Psoas muscle (tissue), 8 donors: ENCODE results near the gene ZNF668. TPM values are rescaled to one million over a fixed set of nuclear protein-coding genes. Genes with fewer than 3 reads are reported as not detected.

Experiments
- ATAC-seq, 4 donors: fragments of 200-7000 bp; cut with Tn5 transposase; one replicate each; pipeline ENCODE4 v1.9.1; 2020; ENCODE audit warnings: moderate library complexity in 3 of 4, mild to moderate bottlenecking in 2 of 4
- DNase-seq, 2 donors: peaks; one replicate each; pipeline ENCODE4 v3.0.0-alpha.2; 2020
- H3K27ac ChIP-seq: fragments of 200-600 bp; one replicate; pipeline ENCODE4 v1.8.0; 2022
- H3K27me3 ChIP-seq, 3 donors: fragments of 200-600 bp in 1 of 3; one replicate each; pipeline versions ENCODE4 v1.6.1 to v1.8.0; 2013 to 2022; ENCODE audit warnings: low read length in 2 of 3, mild to moderate bottlenecking in 2 of 3, moderate library complexity in 1 of 3; ENCODE audit not compliant: insufficient read depth in 3 of 3
- H3K36me3 ChIP-seq, 2 donors: fragments of 200-600 bp in 1 of 2; one replicate each; pipeline versions ENCODE4 v1.6.1 to v1.8.0; 2013 to 2022; ENCODE audit warnings: low read depth in 1 of 2, mild to moderate bottlenecking in 1 of 2, moderate library complexity in 1 of 2; ENCODE audit not compliant: insufficient read depth in 1 of 2
- H3K4me1 ChIP-seq: fragments of 200-600 bp; one replicate; pipeline ENCODE4 v1.8.0; 2022
- H3K4me3 ChIP-seq: fragments of 200-600 bp; one replicate; pipeline ENCODE4 v1.8.0; 2022; ENCODE audit warnings: mild to moderate bottlenecking
- H3K9me3 ChIP-seq: fragments of 200-600 bp; one replicate; pipeline ENCODE4 v1.8.0; 2022
- WGBS, 3 donors: extraction: QIAGEN DNeasy Blood & Tissue Kit; methylation state at CpG; one replicate each; pipeline versions ENCODE4 v1.1.6 to v1.1.7; 2013; 5-methylcytosine and 5-hydroxymethylcytosine counted together
- intact Hi-C, 2 donors: fragments of 100-400 bp; cut with DNase I; formaldehyde crosslinking; loops; one replicate each; pipeline versions ENCODE4 v1.11.0 to v1.14.2; 2022
- polyA plus RNA-seq, 3 donors: library from polyadenylated mRNA; stranded (reverse); fragments of 200-250 nt; gene quantifications; one replicate each; pipeline ENCODE4 v1.2.3, GENCODE V29; 2013
- total RNA-seq, 4 donors: library from RNA; stranded (reverse); fragmentation: NEBNext Ultra II Directional in 2 of 4; extraction: Animal tissue kit (Norgen Biotek cat#: 25700) in 2 of 4; gene quantifications; one replicate each; pipeline versions ENCODE4 v1.2.1 to v1.2.4, GENCODE V29; 2021 to 2023
- TF ChIP-seq, protein P1 (sequence below): fragments of 200-600 bp; IDR thresholded peaks from one replicate; pipeline ENCODE4 v1.8.0; 2022; ENCODE audit warnings: antibody characterized with exemption
- donor health status: healthy with polysubstance abuse.
- donor health status: DM: no; HTN: no; CAD: no; lungs with moderate emphysema.
- donor health status: Bipolar disorder and iron deficiency.
- donor health status: healthy.
- donor health status: DM: yes; HTN: yes; CAD: no.
- donor health status: DM: no; HTN: no; CAD: no.
- donor health status: DM: no; HTN: no; CAD: no.
- donor health status: DM: yes; HTN: yes; CAD: no.

ZNF668 gene
- total and polyA plus RNA-seq, 7 donors, result 5.3 to 12.3 (median 7.2) TPM

DNA sequence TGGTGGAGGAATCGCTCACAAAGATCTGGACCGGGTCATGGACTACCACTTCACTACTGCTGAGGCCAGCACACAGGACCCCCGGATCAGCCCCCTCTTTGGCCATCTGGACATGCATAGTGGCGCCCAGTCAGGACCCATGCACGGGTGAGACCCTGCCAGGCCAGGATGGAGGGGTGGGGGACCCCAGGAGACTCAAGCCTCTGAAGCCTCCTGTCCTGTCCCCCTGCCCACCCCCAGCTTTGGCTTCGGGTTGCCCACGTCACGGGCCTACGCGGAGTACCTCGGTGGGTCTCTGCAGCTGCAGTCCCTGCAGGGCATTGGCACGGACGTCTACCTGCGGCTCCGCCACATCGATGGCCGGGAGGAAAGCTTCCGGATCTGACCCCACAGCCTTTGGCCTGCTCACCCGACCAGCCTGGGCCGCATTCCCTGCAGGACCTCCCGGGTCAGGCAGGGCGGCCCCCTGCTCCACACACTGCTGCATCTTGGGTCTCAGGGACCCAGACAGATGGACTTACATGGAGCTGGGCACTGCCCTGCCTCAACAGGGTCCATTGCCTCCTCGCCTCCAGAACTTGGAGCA is 37.9 kb upstream of the ZNF668 start:
- no peak for DNase-seq
- Histone ChIP-seq H3K4me3 (no peak overlapping the region), H3K27me3 (no peaks in the 10 kb centered on the region), H3K27ac (peak overlapping the region; percentile 70), H3K36me3 (peaks cover 2 to 29% of the 10 kb centered on the region in 2 donors), H3K4me1 (peaks cover 26% of the 10 kb centered on the region), H3K9me3 (no peaks in the 10 kb centered on the region)
- TF ChIP-seq, protein P1, sequence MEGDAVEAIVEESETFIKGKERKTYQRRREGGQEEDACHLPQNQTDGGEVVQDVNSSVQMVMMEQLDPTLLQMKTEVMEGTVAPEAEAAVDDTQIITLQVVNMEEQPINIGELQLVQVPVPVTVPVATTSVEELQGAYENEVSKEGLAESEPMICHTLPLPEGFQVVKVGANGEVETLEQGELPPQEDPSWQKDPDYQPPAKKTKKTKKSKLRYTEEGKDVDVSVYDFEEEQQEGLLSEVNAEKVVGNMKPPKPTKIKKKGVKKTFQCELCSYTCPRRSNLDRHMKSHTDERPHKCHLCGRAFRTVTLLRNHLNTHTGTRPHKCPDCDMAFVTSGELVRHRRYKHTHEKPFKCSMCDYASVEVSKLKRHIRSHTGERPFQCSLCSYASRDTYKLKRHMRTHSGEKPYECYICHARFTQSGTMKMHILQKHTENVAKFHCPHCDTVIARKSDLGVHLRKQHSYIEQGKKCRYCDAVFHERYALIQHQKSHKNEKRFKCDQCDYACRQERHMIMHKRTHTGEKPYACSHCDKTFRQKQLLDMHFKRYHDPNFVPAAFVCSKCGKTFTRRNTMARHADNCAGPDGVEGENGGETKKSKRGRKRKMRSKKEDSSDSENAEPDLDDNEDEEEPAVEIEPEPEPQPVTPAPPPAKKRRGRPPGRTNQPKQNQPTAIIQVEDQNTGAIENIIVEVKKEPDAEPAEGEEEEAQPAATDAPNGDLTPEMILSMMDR, result no peak
- intact Hi-C loops, result no loop called here
- no peak for ATAC-seq
- WGBS, 3 donors, result 85 to 93% (median 87%) methylated on average over 21 to 23 of the region's 23 CpGs

GRCh38 chr16:31110106-31111034 is 36.3 kb upstream of the ZNF668 start:
- peaks cover 32% of the 10 kb centered on the region for H3K4me1 ChIP-seq
- DNase-seq, result no peak

DNA sequence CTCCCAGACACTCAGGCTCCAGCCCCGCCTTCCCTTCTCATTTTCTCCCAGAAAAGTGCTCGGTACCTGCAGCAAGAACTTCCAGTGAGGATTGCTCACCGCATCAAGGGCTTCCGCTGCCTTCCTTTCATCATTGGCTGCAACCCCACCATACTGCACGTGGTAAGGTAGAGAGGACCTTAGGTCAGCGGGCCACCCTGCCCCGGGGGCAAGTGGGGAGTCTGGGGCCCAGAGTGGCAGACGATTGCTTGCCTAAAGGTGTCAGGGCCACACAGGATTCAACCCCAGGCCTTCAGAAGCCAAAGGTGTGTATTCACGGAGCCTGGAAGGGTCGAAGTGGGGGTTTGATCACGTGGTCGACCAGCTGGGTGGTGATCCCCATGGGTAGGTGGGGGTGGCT is 35.6 kb upstream of the ZNF668 start:
- ATAC-seq, result no peak
- intact Hi-C loops, result loop anchor here (5.0 kb wide), 2 partner anchors 33 to 343 kb away; no protein-coding TSS in a partner anchor

More at GRCh38 chr16:31110106-31111034, 36.3 kb upstream of the ZNF668 start:
- Histone ChIP-seq H3K4me3 (peak overlapping the region; percentile 86), H3K36me3 (peaks cover 2 to 29% of the 10 kb centered on the region in 2 donors), H3K27me3 (no peaks in the 10 kb centered on the region), H3K9me3 (no peaks in the 10 kb centered on the region), H3K27ac (peak overlapping the region; percentile 90)
- TF ChIP-seq, protein P1, result no peak
- peak in 3 of 4 donors; percentile 3 to 23 (median 15) for ATAC-seq
- WGBS, 3 donors, result 63 to 72% (median 65%) methylated on average over 26 of the region's 26 CpGs
- intact Hi-C loops, result no loop called here

DNA sequence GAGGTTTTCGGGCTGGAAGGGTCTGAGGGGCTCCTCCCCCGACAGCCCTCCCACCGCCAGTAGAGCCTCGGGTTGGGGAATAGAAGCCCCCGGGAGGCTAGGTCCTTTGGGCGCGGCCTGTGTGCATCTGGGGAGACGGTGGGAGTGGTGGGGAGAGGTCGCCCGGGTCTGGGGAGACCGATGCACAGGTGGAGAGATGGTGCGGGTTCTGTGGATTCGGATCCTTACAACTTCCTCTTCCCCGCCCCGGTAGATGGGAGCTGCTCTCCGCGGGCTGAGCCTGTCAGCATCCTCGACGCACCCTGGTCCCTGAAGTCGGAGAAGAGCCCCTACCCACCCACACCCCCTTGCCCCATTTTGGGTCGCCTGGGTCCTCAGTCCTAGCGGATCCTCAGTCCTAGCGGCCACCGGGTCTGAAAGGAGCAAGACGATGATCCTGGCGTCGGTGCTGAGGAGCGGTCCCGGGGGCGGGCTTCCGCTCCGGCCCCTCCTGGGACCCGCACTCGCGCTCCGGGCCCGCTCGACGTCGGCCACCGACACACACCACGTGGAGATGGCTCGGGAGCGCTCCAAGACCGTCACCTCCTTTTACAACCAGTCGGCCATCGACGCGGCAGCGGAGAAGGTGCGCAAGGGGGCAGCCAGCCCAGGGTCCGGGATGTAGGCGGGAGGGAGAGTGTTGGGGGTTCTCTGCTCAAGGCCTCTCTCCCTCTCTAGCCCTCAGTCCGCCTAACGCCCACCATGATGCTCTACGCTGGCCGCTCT is 34.9 kb upstream of the ZNF668 start:
- intact Hi-C loops, result loop anchor here (5.0 kb wide), 2 partner anchors 33 to 343 kb away; no protein-coding TSS in a partner anchor
- peak overlapping the region; percentile 86 for H3K4me3 ChIP-seq
- TF ChIP-seq, protein P1, result no peak

More for the DNA sequence above, 35.6 kb upstream of the ZNF668 start:
- Histone ChIP-seq H3K27ac (peak overlapping the region; percentile 90), H3K4me1 (peaks cover 32% of the 10 kb centered on the region), H3K4me3 (peak overlapping the region; percentile 86), H3K27me3 (no peaks in the 10 kb centered on the region), H3K9me3 (no peaks in the 10 kb centered on the region), H3K36me3 (peaks cover 2 to 29% of the 10 kb centered on the region in 2 donors)
- 74 to 84% (median 75%) methylated on average over 12 of the region's 12 CpGs for WGBS, 3 donors
- DNase-seq, result no peak
- TF ChIP-seq, protein P1, result no peak

More for the DNA sequence above, 34.9 kb upstream of the ZNF668 start:
- peaks cover 32% of the 10 kb centered on the region for H3K4me1 ChIP-seq
- no peaks in the 10 kb centered on the region for H3K9me3 ChIP-seq
- ATAC-seq (no peak), DNase-seq (no peak)
- WGBS, 3 donors, result 34 to 39% (median 37%) methylated on average over 51 to 57 of the region's 57 CpGs
- H3K27me3 ChIP-seq, result no peaks in the 10 kb centered on the region
- peaks cover 2 to 29% of the 10 kb centered on the region in 2 donors for H3K36me3 ChIP-seq
- H3K27ac ChIP-seq, result peak overlapping the region; percentile 90
